ENCODE results near the gene RBM20. TPM values are rescaled to one million over a fixed set of nuclear protein-coding genes. Genes with fewer than 3 reads are reported as not detected.

RBM20 gene
- total RNA-seq, 1 donor from 2014 or later, result 0.67 TPM

GRCh38 chr10:110772454-110773025 lies 128.4 kb downstream of the RBM20 start:
- no peak for ATAC-seq
- intact Hi-C loops (cut with DNase I), result no loop called here
- DNase-seq (ENCODE audit: low spot score), result no peak

GRCh38 chr10:110773693-110774068 lies 129.5 kb downstream of the RBM20 start:
- intact Hi-C loops (cut with DNase I), result no loop called here
- ATAC-seq (no peak), DNase-seq (ENCODE audit: low spot score) (no peak)

GRCh38 chr10:110774069-110775019 lies 130.2 kb downstream of the RBM20 start:
- ATAC-seq (no peak), DNase-seq (ENCODE audit: low spot score) (no peak)
- intact Hi-C loops (cut with DNase I), result no loop called here

GRCh38 chr10:110775020-110775375 lies 130.9 kb downstream of the RBM20 start:
- DNase-seq (ENCODE audit: low spot score) (no peak), ATAC-seq (no peak)
- intact Hi-C loops (cut with DNase I), result no loop called here

GRCh38 chr10:110775406-110775805 lies 131.3 kb downstream of the RBM20 start:
- ATAC-seq (no peak), DNase-seq (ENCODE audit: low spot score) (no peak)
- intact Hi-C loops (cut with DNase I), result no loop called here

GRCh38 chr10:110777017-110777416 lies 132.9 kb downstream of the RBM20 start:
- no peak for ATAC-seq
- no peak for DNase-seq (ENCODE audit: low spot score)
- intact Hi-C loops (cut with DNase I), result no loop called here

GRCh38 chr10:110777661-110778060 lies 133.5 kb downstream of the RBM20 start:
- intact Hi-C loops (cut with DNase I), result no loop called here
- DNase-seq (ENCODE audit: low spot score) (no peak), ATAC-seq (no peak)

GRCh38 chr10:110778211-110778610 lies 134.1 kb downstream of the RBM20 start:
- ATAC-seq, result no peak
- DNase-seq (ENCODE audit: low spot score), result no peak
- intact Hi-C loops (cut with DNase I), result no loop called here

GRCh38 chr10:110779489-110779888 lies 135.4 kb downstream of the RBM20 start:
- intact Hi-C loops (cut with DNase I), result no loop called here
- DNase-seq (ENCODE audit: low spot score) (no peak), ATAC-seq (no peak)

- intact Hi-C loops (cut with DNase I), result no loop called here
- ATAC-seq (no peak), DNase-seq (ENCODE audit: low spot score) (no peak)
Measured at GRCh38 chr10:110780704-110781103, 136.6 kb downstream of the RBM20 start.

GRCh38 chr10:110781139-110781538 lies 137.0 kb downstream of the RBM20 start:
- intact Hi-C loops (cut with DNase I), result no loop called here
- DNase-seq (ENCODE audit: low spot score), result no peak
- ATAC-seq, result no peak

- ATAC-seq (no peak), DNase-seq (ENCODE audit: low spot score) (no peak)
- intact Hi-C loops (cut with DNase I), result no loop called here
Measured at GRCh38 chr10:110782616-110783015, 138.5 kb downstream of the RBM20 start.

GRCh38 chr10:110783509-110784107 lies 139.5 kb downstream of the RBM20 start:
- intact Hi-C loops (cut with DNase I), result no loop called here
- ATAC-seq, result no peak
- DNase-seq (ENCODE audit: low spot score), result no peak

GRCh38 chr10:110784198-110784597 lies 140.1 kb downstream of the RBM20 start:
- ATAC-seq (peak; percentile 68), DNase-seq (ENCODE audit: low spot score) (no peak)
- intact Hi-C loops (cut with DNase I), result no loop called here

- intact Hi-C loops (cut with DNase I), result no loop called here
Measured at GRCh38 chr10:110786172-110786571, 142.0 kb downstream of the RBM20 start.

GRCh38 chr10:110788620-110789385 lies 144.7 kb downstream of the RBM20 start:
- ATAC-seq (no peak), DNase-seq (ENCODE audit: low spot score) (no peak)
- intact Hi-C loops (cut with DNase I), result no loop called here

More at GRCh38 chr10:110786172-110786571, 142.0 kb downstream of the RBM20 start:
- no peak for DNase-seq (ENCODE audit: low spot score)
- no peak for ATAC-seq

- intact Hi-C loops (cut with DNase I), result no loop called here
- ATAC-seq (no peak), DNase-seq (ENCODE audit: low spot score) (no peak)
Measured at GRCh38 chr10:110789604-110790433, 145.7 kb downstream of the RBM20 start.

- intact Hi-C loops (cut with DNase I), result no loop called here
- no peak for DNase-seq (ENCODE audit: low spot score)
- no peak for ATAC-seq
Measured at GRCh38 chr10:110790913-110791506, 146.9 kb downstream of the RBM20 start.
